H9 (cell line): ENCODE data around the gene U2AF1L4. TPM values are rescaled to one million over a fixed set of nuclear protein-coding genes. Genes with fewer than 3 reads are reported as not detected.

ENCODE experiments used
- DNase-seq: peaks from one replicate; pipeline ENCODE4 v3.0.0-alpha.2; 2017
- H2AFZ ChIP-seq: one replicate; pipeline ENCODE4 v1.6.1; 2013; ENCODE audit warnings: mild to moderate bottlenecking, low read length, control low read depth, moderate library complexity
- H2AK5ac ChIP-seq: 2 replicates; pipeline ENCODE4 v1.6.1; 2013; ENCODE audit warnings: low read length, control low read depth, mixed read lengths; ENCODE audit not compliant: insufficient read length
- H2BK120ac ChIP-seq: one replicate; pipeline ENCODE4 v1.6.1; 2013; ENCODE audit warnings: low read depth, mild to moderate bottlenecking, low read length, control low read depth, inconsistent platforms; ENCODE audit not compliant: poor library complexity, severe bottlenecking
- H2BK12ac ChIP-seq: 2 replicates; pipeline ENCODE4 v1.6.1; 2013; ENCODE audit warnings: low read length, control low read depth, mixed read lengths, low read depth; ENCODE audit not compliant: insufficient read length
- H2BK15ac ChIP-seq: 2 replicates; pipeline ENCODE4 v1.6.1; 2013; ENCODE audit warnings: low read depth, low read length, control low read depth
- H2BK20ac ChIP-seq: one replicate; pipeline ENCODE4 v1.6.1; 2013; ENCODE audit warnings: low read depth, mild to moderate bottlenecking, low read length, control low read depth, inconsistent platforms; ENCODE audit not compliant: poor library complexity, severe bottlenecking
- H2BK5ac ChIP-seq: 2 replicates; pipeline ENCODE4 v1.6.1; 2013; ENCODE audit warnings: low read length, control low read depth, mixed read lengths; ENCODE audit not compliant: insufficient read length
- H3K14ac ChIP-seq: 2 replicates; pipeline ENCODE4 v1.6.1; 2013; ENCODE audit warnings: low read length, control low read depth; ENCODE audit not compliant: insufficient read depth
- H3K18ac ChIP-seq: 2 replicates; pipeline ENCODE4 v1.6.1; 2013; ENCODE audit warnings: low read depth, mild to moderate bottlenecking, mixed read lengths, low read length, control low read depth; ENCODE audit not compliant: insufficient read length
- H3K23ac ChIP-seq: 2 replicates; pipeline ENCODE4 v1.6.1; 2013; ENCODE audit warnings: low read length, control low read depth, mixed read lengths, low read depth; ENCODE audit not compliant: insufficient read length
- H3K23me2 ChIP-seq: 2 replicates; pipeline ENCODE4 v1.6.1; 2013; ENCODE audit warnings: low read depth, mild to moderate bottlenecking, mixed read lengths, low read length, control low read depth; ENCODE audit not compliant: insufficient read length, poor library complexity, severe bottlenecking
- H3K27ac ChIP-seq: 2 replicates; pipeline ENCODE4 v1.5.1; 2013; ENCODE audit warnings: low read length, control low read depth, mixed read lengths, low read depth; ENCODE audit not compliant: insufficient read length
- H3K27me3 ChIP-seq: 2 replicates; pipeline ENCODE4 v1.6.1; 2013; ENCODE audit warnings: low read length, control low read depth, inconsistent platforms; ENCODE audit not compliant: insufficient read depth
- H3K4ac ChIP-seq: 2 replicates; pipeline ENCODE4 v1.6.1; 2013; ENCODE audit warnings: low read depth, mild to moderate bottlenecking, control low read depth, inconsistent platforms, low read length, moderate library complexity
- H3K4me1 ChIP-seq: 2 replicates; pipeline ENCODE4 v1.6.1; 2013; ENCODE audit warnings: low read length, control low read depth, inconsistent platforms; ENCODE audit not compliant: insufficient read depth
- H3K4me2 ChIP-seq: 2 replicates; pipeline ENCODE4 v1.6.1; 2013; ENCODE audit warnings: low read length, control low read depth, mixed read lengths; ENCODE audit not compliant: insufficient read length, insufficient read depth
- H3K56ac ChIP-seq: 2 replicates; pipeline ENCODE4 v1.6.1; 2013; ENCODE audit warnings: low read depth, mild to moderate bottlenecking, mixed read lengths, low read length, control low read depth; ENCODE audit not compliant: insufficient read length
- H3K79me1 ChIP-seq: 2 replicates; pipeline ENCODE4 v1.6.1; 2013; ENCODE audit warnings: low read depth, mild to moderate bottlenecking, moderate library complexity, low read length, control low read depth, inconsistent platforms; ENCODE audit not compliant: insufficient read depth, poor library complexity, severe bottlenecking
- H3K79me2 ChIP-seq: 2 replicates; pipeline ENCODE4 v1.6.1; 2013; ENCODE audit warnings: low read length, control low read depth, inconsistent platforms; ENCODE audit not compliant: insufficient read depth
- H3K9ac ChIP-seq: 2 replicates; pipeline ENCODE4 v1.6.1; 2013; ENCODE audit warnings: low read length, control low read depth, mixed read lengths; ENCODE audit not compliant: insufficient read length; ENCODE audit errors: extremely low read depth
- H3K9me3 ChIP-seq: one replicate; pipeline ENCODE4 v1.6.1; 2013; ENCODE audit warnings: low read depth, low read length, inconsistent platforms; ENCODE audit not compliant: control insufficient read depth
- H3T11ph ChIP-seq: one replicate; pipeline ENCODE4 v1.6.1; 2013; ENCODE audit warnings: mild to moderate bottlenecking, low read length, control low read depth, inconsistent platforms
- H4K20me1 ChIP-seq: one replicate; pipeline ENCODE4 v1.6.1; 2013; ENCODE audit not compliant: control insufficient read depth, insufficient read length, insufficient read depth
- H4K5ac ChIP-seq: 2 replicates; pipeline ENCODE4 v1.6.1; 2013; ENCODE audit warnings: low read depth, mild to moderate bottlenecking, mixed read lengths, low read length, control low read depth; ENCODE audit not compliant: insufficient read length
- H4K8ac ChIP-seq: replicated peaks from 2 replicates; pipeline ENCODE4 v1.6.1; 2013; ENCODE audit warnings: low read length, control low read depth, mixed read lengths, low read depth; ENCODE audit not compliant: insufficient read length
- H4K91ac ChIP-seq: 2 replicates; pipeline ENCODE4 v1.6.1; 2013; ENCODE audit warnings: low read depth, mild to moderate bottlenecking, moderate library complexity, mixed read lengths, low read length, control low read depth; ENCODE audit not compliant: insufficient read length
- H3K27ac Mint-ChIP-seq, 3 experiments: 2 replicates in 2 of 3; 3 replicates in 1 of 3; pipeline ENCODE4 v1.8.0; 2020 to 2021; ENCODE audit warnings: mixed read lengths in 3 of 3, mild to moderate bottlenecking in 1 of 3, moderate library complexity in 1 of 3
- H3K27me3 Mint-ChIP-seq: 2 replicates; pipeline ENCODE4 v1.8.0; 2021; ENCODE audit warnings: low read depth, mild to moderate bottlenecking, moderate library complexity, mixed read lengths
- H3K36me3 Mint-ChIP-seq, 3 experiments: 2 replicates in 2 of 3; 3 replicates in 1 of 3; pipeline ENCODE4 v1.8.0; 2020 to 2021; ENCODE audit warnings: low read depth in 3 of 3, mixed read lengths in 3 of 3; ENCODE audit not compliant: insufficient read depth in 1 of 3
- H3K4me1 Mint-ChIP-seq, 2 experiments: 2 replicates each; pipeline ENCODE4 v1.8.0; 2020; ENCODE audit warnings: mixed read lengths in 2 of 2
- H3K4me3 Mint-ChIP-seq, 2 experiments: 2 replicates in 1 of 2; 3 replicates in 1 of 2; pipeline ENCODE4 v1.8.0; 2020 to 2021; ENCODE audit warnings: mild to moderate bottlenecking in 2 of 2, mixed read lengths in 2 of 2, moderate library complexity in 1 of 2
- H3K9me3 Mint-ChIP-seq, 2 experiments: 2 replicates in 1 of 2; 3 replicates in 1 of 2; pipeline ENCODE4 v1.8.0; 2020; ENCODE audit warnings: mild to moderate bottlenecking in 2 of 2, mixed read lengths in 2 of 2, moderate library complexity in 1 of 2
- WGBS: extraction: QIAGEN DNeasy Blood & Tissue Kit; methylation state at CpG from one replicate; pipeline ENCODE4 v1.1.7; 2013; ENCODE audit warnings: missing lambda C conversion rate, low lambda C conversion rate, mixed read lengths; ENCODE audit not compliant: insufficient read length; ENCODE audit errors: extremely low coverage; 5-methylcytosine and 5-hydroxymethylcytosine counted together
- total RNA-seq: library from RNA; stranded (reverse); gene quantifications from 2 replicates; pipeline ENCODE4 v1.2.1, GENCODE V29; 2021
- TF ChIP-seq, protein P1 (sequence below): fragments of 200-600 bp; sonication (generic); conservative IDR thresholded peaks from 3 replicates; pipeline ENCODE4 v1.8.0; 2021; ENCODE audit warnings: antibody characterized with exemption, mild to moderate bottlenecking

Gene U2AF1L4
- total RNA-seq, 1 experiment from 2014 or later, result 16.8 TPM

DNA sequence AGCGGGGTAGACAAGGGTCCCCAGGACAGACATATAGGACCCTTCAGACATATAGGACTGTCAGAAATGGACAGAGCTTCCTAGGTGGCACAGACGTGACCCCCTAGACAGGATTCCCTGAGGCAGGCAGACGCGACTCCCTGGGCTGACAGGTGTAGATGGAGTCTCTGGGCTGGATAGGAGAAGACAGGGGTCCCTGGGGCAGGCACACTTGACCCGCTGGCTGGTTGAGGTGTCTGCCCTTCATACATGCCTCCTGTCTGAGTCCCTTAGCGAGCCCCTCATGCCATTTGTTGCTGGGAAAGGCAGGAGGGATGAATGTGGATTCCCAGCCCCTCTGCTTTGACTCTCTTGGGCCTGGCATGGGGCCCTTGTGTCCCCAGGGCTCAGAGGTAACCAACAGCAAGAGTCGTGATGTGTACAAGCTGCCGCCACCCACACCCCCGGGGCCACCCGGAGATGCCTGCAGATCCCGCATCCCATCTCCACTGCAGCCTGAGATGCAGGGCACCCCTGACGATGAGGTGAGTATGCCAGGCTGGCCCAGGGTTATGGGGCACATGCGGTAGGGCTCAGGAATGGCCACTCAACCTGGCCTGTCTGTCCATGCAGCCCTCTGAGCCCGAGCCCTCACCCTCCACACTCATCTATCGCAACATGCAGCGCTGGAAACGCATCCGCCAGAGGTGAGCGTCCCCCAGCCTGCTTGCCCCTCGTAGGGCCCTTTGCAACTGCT is 8.6 kb upstream of the U2AF1L4 start:
- H3K36me3 Mint-ChIP-seq, result peaks cover 0 to 2% (median 0%) of the 10 kb centered on the region in 3 experiments; a peak in 2 of 7 replicates
- no peak overlapping the region for H2BK5ac ChIP-seq
- H3K27ac ChIP-seq, result no peak overlapping the region
- H3K27ac Mint-ChIP-seq, result no peak overlapping the region
- no peaks in the 10 kb centered on the region for H4K20me1 ChIP-seq
- peak overlapping the region in 1 of 2 experiments; percentile 50; a peak in 2 of 5 replicates for H3K4me3 Mint-ChIP-seq
- H3K4me1 ChIP-seq, result no peaks in the 10 kb centered on the region
- no peak overlapping the region for H4K5ac ChIP-seq
- H3K14ac ChIP-seq, result no peak overlapping the region
- no peak overlapping the region for H2AFZ ChIP-seq
- H3K56ac ChIP-seq, result no peak overlapping the region
- no peak for DNase-seq
- H3K4me2 ChIP-seq, result no peak overlapping the region
- H2AK5ac ChIP-seq, result no peak overlapping the region
- H3K9me3 Mint-ChIP-seq, result no peaks in the 10 kb centered on the region
- no peak overlapping the region for H2BK15ac ChIP-seq
- peaks cover 13 to 18% of the 10 kb centered on the region in 2 experiments for H3K4me1 Mint-ChIP-seq
- no peak overlapping the region for H4K8ac ChIP-seq
- H3K27me3 Mint-ChIP-seq, result peaks cover 7% of the 10 kb centered on the region
- no CpG with 5 or more reads among the region's 20 CpGs for WGBS
- H4K91ac ChIP-seq, result no peak overlapping the region
- no peaks in the 10 kb centered on the region for H3K9me3 ChIP-seq
- no peak overlapping the region for H2BK120ac ChIP-seq
- TF ChIP-seq, protein P1, sequence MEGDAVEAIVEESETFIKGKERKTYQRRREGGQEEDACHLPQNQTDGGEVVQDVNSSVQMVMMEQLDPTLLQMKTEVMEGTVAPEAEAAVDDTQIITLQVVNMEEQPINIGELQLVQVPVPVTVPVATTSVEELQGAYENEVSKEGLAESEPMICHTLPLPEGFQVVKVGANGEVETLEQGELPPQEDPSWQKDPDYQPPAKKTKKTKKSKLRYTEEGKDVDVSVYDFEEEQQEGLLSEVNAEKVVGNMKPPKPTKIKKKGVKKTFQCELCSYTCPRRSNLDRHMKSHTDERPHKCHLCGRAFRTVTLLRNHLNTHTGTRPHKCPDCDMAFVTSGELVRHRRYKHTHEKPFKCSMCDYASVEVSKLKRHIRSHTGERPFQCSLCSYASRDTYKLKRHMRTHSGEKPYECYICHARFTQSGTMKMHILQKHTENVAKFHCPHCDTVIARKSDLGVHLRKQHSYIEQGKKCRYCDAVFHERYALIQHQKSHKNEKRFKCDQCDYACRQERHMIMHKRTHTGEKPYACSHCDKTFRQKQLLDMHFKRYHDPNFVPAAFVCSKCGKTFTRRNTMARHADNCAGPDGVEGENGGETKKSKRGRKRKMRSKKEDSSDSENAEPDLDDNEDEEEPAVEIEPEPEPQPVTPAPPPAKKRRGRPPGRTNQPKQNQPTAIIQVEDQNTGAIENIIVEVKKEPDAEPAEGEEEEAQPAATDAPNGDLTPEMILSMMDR, result no peak
- no peaks in the 10 kb centered on the region for H3K27me3 ChIP-seq
- H3K18ac ChIP-seq, result no peak overlapping the region
- H3K23me2 ChIP-seq, result peaks cover 16% of the 10 kb centered on the region
- no peak overlapping the region for H3K4ac ChIP-seq
- H3K9ac ChIP-seq, result no peak overlapping the region
- no peak overlapping the region for H3K23ac ChIP-seq
- no peak overlapping the region for H3T11ph ChIP-seq
- no peak overlapping the region for H2BK12ac ChIP-seq
- no peaks in the 10 kb centered on the region for H3K79me2 ChIP-seq
- no peak overlapping the region for H2BK20ac ChIP-seq
- no peaks in the 10 kb centered on the region for H3K79me1 ChIP-seq
